H1 (cell line): Measurements from ENCODE around the gene STIM2. TPM values are rescaled to one million over a fixed set of nuclear protein-coding genes. Genes with fewer than 3 reads are reported as not detected.

ENCODE experiments used
- CTCF ChIA-PET: fragments of 300-600 bp; sonication (Branson Sonifier 250); formaldehyde crosslinking; loops from one replicate; lab custom pipeline; 2021; ENCODE audit not compliant: partially characterized antibody; lab: Charles Lee
- POLR2A ChIA-PET: fragments of 300-600 bp; sonication (Branson Sonifier 250); formaldehyde crosslinking; loops from one replicate; lab custom pipeline; 2021; ENCODE audit warnings: inconsistent platforms; ENCODE audit not compliant: partially characterized antibody; lab: Charles Lee
- DNase-seq, 2 experiments: peaks; one replicate each; pipeline versions ENCODE4 v3.0.0 to v3.0.0-alpha.2; 2010 to 2022; ENCODE audit warnings: low spot score in 2 of 2, low read depth in 1 of 2, mixed read lengths in 1 of 2
- FAIRE-seq: peaks from 2 replicates; lab custom pipeline; 2011; peaks lifted over from hg19 to GRCh38; lab: Jason Lieb, UNC
- H2AFZ ChIP-seq: 2 replicates; pipeline ENCODE4 v1.8.1; 2012; ENCODE audit warnings: low read length, inconsistent platforms
- H2AK5ac ChIP-seq: 2 replicates; pipeline ENCODE4 v1.6.1; 2013; ENCODE audit warnings: low read depth, low read length
- H2BK120ac ChIP-seq: replicated peaks from 2 replicates; pipeline ENCODE3; 2013; ENCODE audit warnings: low read depth, low read length, inconsistent platforms
- H2BK12ac ChIP-seq: 2 replicates; pipeline ENCODE4 v1.6.1; 2013; ENCODE audit warnings: low read depth, low read length
- H2BK15ac ChIP-seq: 2 replicates; pipeline ENCODE4 v1.6.1; 2013; ENCODE audit warnings: low read length
- H2BK20ac ChIP-seq: 2 replicates; pipeline ENCODE4 v1.6.1; 2013; ENCODE audit warnings: low read length
- H2BK5ac ChIP-seq: 2 replicates; pipeline ENCODE4 v1.6.1; 2013; ENCODE audit warnings: low read depth, low read length
- H3K14ac ChIP-seq: 2 replicates; pipeline ENCODE4 v1.6.1; 2013; ENCODE audit warnings: inconsistent platforms; ENCODE audit not compliant: insufficient read length
- H3K18ac ChIP-seq: 2 replicates; pipeline ENCODE4 v1.6.1; 2013; ENCODE audit warnings: low read length; ENCODE audit errors: extremely low read depth
- H3K23ac ChIP-seq: 2 replicates; pipeline ENCODE4 v1.6.1; 2013; ENCODE audit warnings: inconsistent platforms; ENCODE audit not compliant: insufficient read length
- H3K23me2 ChIP-seq: 2 replicates; pipeline ENCODE4 v1.6.1; 2013; ENCODE audit warnings: low read depth, low read length
- H3K27ac ChIP-seq: 2 replicates; pipeline ENCODE4 v1.6.1; 2011; ENCODE audit warnings: low read depth, low read length, inconsistent platforms
- H3K27me3 ChIP-seq, 4 experiments: replicated peaks in 1 of 4; 1 replicate in 1 of 4; 2 replicates in 3 of 4; pipeline versions ENCODE4 v1.6.1 to v1.8.1; 2011 to 2013; ENCODE audit warnings: low read length in 3 of 4, mild to moderate bottlenecking in 3 of 4, inconsistent platforms in 2 of 4, mixed read lengths in 2 of 4, moderate library complexity in 1 of 4; ENCODE audit not compliant: control insufficient read depth in 3 of 4, insufficient read depth in 3 of 4; ENCODE audit errors: extremely low read depth in 1 of 4
- H3K36me3 ChIP-seq, 4 experiments: 2 replicates each; pipeline versions ENCODE4 v1.6.1 to v1.8.1; 2011 to 2013; ENCODE audit warnings: mild to moderate bottlenecking in 4 of 4, low read length in 3 of 4, moderate library complexity in 2 of 4, control low read depth in 1 of 4, inconsistent platforms in 1 of 4; ENCODE audit not compliant: insufficient read depth in 4 of 4, control insufficient read depth in 2 of 4
- H3K4ac ChIP-seq: replicated peaks from 2 replicates; pipeline ENCODE3; 2013; ENCODE audit warnings: low read length, low read depth, mixed read lengths, inconsistent platforms; ENCODE audit not compliant: insufficient read length
- H3K4me1 ChIP-seq, 4 experiments: replicated peaks in 1 of 4; 1 replicate in 1 of 4; 2 replicates in 3 of 4; pipeline versions ENCODE4 v1.6.1 to v1.8.1; 2011 to 2013; ENCODE audit warnings: low read length in 3 of 4, inconsistent platforms in 2 of 4, mixed read lengths in 1 of 4; ENCODE audit not compliant: insufficient read depth in 4 of 4, control insufficient read depth in 3 of 4
- H3K4me2 ChIP-seq, 2 experiments: 2 replicates each; pipeline versions ENCODE4 v1.6.1 to v1.8.1; 2011 to 2013; ENCODE audit warnings: low read depth in 2 of 2, low read length in 2 of 2, control low read depth in 1 of 2, inconsistent platforms in 1 of 2, mild to moderate bottlenecking in 1 of 2; ENCODE audit not compliant: insufficient read depth in 1 of 2
- H3K4me3 ChIP-seq, 4 experiments: fragments of 200-600, 300-600 bp in 1 of 4; sonication (generic), shearing (Covaris generic), sonication (Bioruptor Twin) in 1 of 4; 2 replicates each; pipeline versions ENCODE4 v1.5.1 to v1.8.1; 2011 to 2016; ENCODE audit warnings: low read length in 4 of 4, low read depth in 3 of 4, control low read depth in 2 of 4, inconsistent platforms in 2 of 4, mild to moderate bottlenecking in 2 of 4, mixed read lengths in 1 of 4, moderate library complexity in 1 of 4; ENCODE audit not compliant: insufficient read depth in 2 of 4; ENCODE audit errors: extremely low read depth in 1 of 4
- H3K56ac ChIP-seq: replicated peaks from 2 replicates; pipeline ENCODE3; 2013; ENCODE audit warnings: low read depth, mild to moderate bottlenecking, mixed read lengths, low read length, inconsistent platforms; ENCODE audit not compliant: insufficient read length
- H3K79me1 ChIP-seq: 2 replicates; pipeline ENCODE4 v1.6.1; 2013; ENCODE audit warnings: low read depth, low read length, control low read depth
- H3K79me2 ChIP-seq, 2 experiments: 2 replicates each; pipeline versions ENCODE4 v1.6.1 to v1.8.1; 2012 to 2013; ENCODE audit warnings: low read length in 2 of 2, mild to moderate bottlenecking in 2 of 2, inconsistent platforms in 1 of 2; ENCODE audit not compliant: insufficient read depth in 2 of 2, control insufficient read depth in 1 of 2
- H3K9ac ChIP-seq, 4 experiments: replicated peaks in 1 of 4; 1 replicate in 1 of 4; 2 replicates in 3 of 4; pipeline versions ENCODE4 v1.6.1 to v1.8.1; 2011 to 2013; ENCODE audit warnings: low read depth in 3 of 4, low read length in 3 of 4, control low read depth in 2 of 4, mild to moderate bottlenecking in 2 of 4, moderate library complexity in 2 of 4, inconsistent platforms in 1 of 4; ENCODE audit errors: extremely low read depth in 1 of 4
- H3K9me3 ChIP-seq, 2 experiments: 2 replicates each; pipeline versions ENCODE4 v1.6.1 to v1.8.1; 2012 to 2013; ENCODE audit warnings: mild to moderate bottlenecking in 2 of 2, moderate library complexity in 2 of 2, control low read depth in 1 of 2, inconsistent platforms in 1 of 2, low read depth in 1 of 2, low read length in 1 of 2, mixed read lengths in 1 of 2; ENCODE audit not compliant: insufficient read depth in 2 of 2
- H4K20me1 ChIP-seq, 2 experiments: replicated peaks in 1 of 2; 2 replicates each; pipeline versions ENCODE3 to v1.8.1; 2011 to 2013; ENCODE audit warnings: inconsistent platforms in 2 of 2, low read length in 2 of 2, mild to moderate bottlenecking in 1 of 2; ENCODE audit not compliant: insufficient read depth in 2 of 2, control insufficient read depth in 1 of 2
- H4K5ac ChIP-seq: 2 replicates; pipeline ENCODE4 v1.6.1; 2013; ENCODE audit warnings: low read length, low read depth, mixed read lengths, inconsistent platforms; ENCODE audit not compliant: insufficient read length
- H4K8ac ChIP-seq: 2 replicates; pipeline ENCODE4 v1.8.0; 2013; ENCODE audit warnings: mild to moderate bottlenecking, moderate library complexity, low read length, inconsistent platforms; ENCODE audit not compliant: insufficient read depth; ENCODE audit errors: extremely low read depth
- H4K91ac ChIP-seq: replicated peaks from 2 replicates; pipeline ENCODE3; 2013; ENCODE audit warnings: low read length, mixed read lengths, inconsistent platforms; ENCODE audit not compliant: insufficient read length
- FOSL1 ChIP-seq: IDR thresholded peaks from 2 replicates; pipeline ENCODE4 v1.6.1; 2011; ENCODE audit warnings: mild to moderate bottlenecking, low read depth, low read length, moderate library complexity; ENCODE audit not compliant: insufficient read depth
- GTF2F1 ChIP-seq: IDR thresholded peaks from 2 replicates; pipeline ENCODE4 v1.6.1; 2012; ENCODE audit warnings: low read depth, low read length, improper control_type of control experiment, borderline replicate concordance
- SP1 ChIP-seq: IDR thresholded peaks from 2 replicates; pipeline ENCODE4 v1.6.1; 2011; ENCODE audit warnings: low read depth, low read length
- SP2 ChIP-seq: IDR thresholded peaks from 2 replicates; pipeline ENCODE4 v1.6.1; 2012; ENCODE audit warnings: mild to moderate bottlenecking, low read length, inconsistent platforms
- WGBS, 2 experiments: shearing (Covaris generic) in 1 of 2; methylation state at CpG; one replicate each; pipeline versions ENCODE4 v1.1.6 to v1.1.7; 2013 to 2015; ENCODE audit warnings: low lambda C conversion rate in 2 of 2, mixed read lengths in 2 of 2, inconsistent platforms in 1 of 2, low coverage in 1 of 2, missing lambda C conversion rate in 1 of 2; ENCODE audit not compliant: insufficient replicate concordance in 2 of 2, insufficient coverage in 1 of 2, insufficient read length in 1 of 2; ENCODE audit errors: extremely low coverage in 1 of 2, missing lambda C conversion rate in 1 of 2; 5-methylcytosine and 5-hydroxymethylcytosine counted together
- polyA plus RNA-seq, 7 experiments: library from polyadenylated mRNA; depleted of rRNA in 3 of 7; stranded (reverse) in 5 of 7; unstranded in 2 of 7; fragments of >200 nt in 5 of 7; fragments of 200-250 nt in 2 of 7; gene quantifications; 1 replicate in 5 of 7; 2 replicates in 1 of 7; 4 replicates in 1 of 7; pipeline versions ENCODE4 v1.2.1 to v1.2.3, GENCODE V29; 2011 to 2013; ENCODE audit warnings: missing spikeins in 2 of 7, mixed read lengths in 2 of 7
- total RNA-seq: library from RNA; stranded (reverse); fragmentation: NEBNext Ultra II Directional; extraction: Animal tissue kit (Norgen Biotek cat#: 25700); gene quantifications from 2 replicates; pipeline ENCODE4 v1.2.1, GENCODE V29; 2021

The STIM2 gene
- total and polyA plus RNA-seq, 2 of the 8 experiments (the other 6 are each of a cell fraction or from before 2014, with no cell fraction given), result 22.9 to 23.0 TPM

- DNase-seq, result no peak
- Histone ChIP-seq H3K4ac (no peak overlapping the region), H2AK5ac (no peak overlapping the region), H3K18ac (no peak overlapping the region), H3K14ac (no peak overlapping the region), H3K79me2 (no peaks in the 10 kb centered on the region), H4K91ac (no peak overlapping the region), H3K36me3 (peaks cover 0 to 9% (median 0%) of the 10 kb centered on the region in 4 experiments; a peak in 3 of 8 replicates), H3K4me3 (no peak overlapping the region), H3K23me2 (no peaks in the 10 kb centered on the region), H4K20me1 (no peaks in the 10 kb centered on the region), H3K9ac (no peak overlapping the region), H2BK20ac (no peak overlapping the region)
- CTCF ChIA-PET, result interaction anchor here (1.9 to 2.9 kb wide), 2 partner anchors 13 to 21 kb away, joined by 5 to 12 read pairs; no protein-coding TSS in a partner anchor
- WGBS, 2 experiments, result 93% methylated on average over 3 of the region's 3 CpGs; no CpG with 5 or more reads in 1 of the 2 experiments
- no peak for FAIRE-seq
- TF ChIP-seq FOSL1 (no peak), SP1 (no peak), SP2 (no peak), GTF2F1 (no peak)
- TF ChIP-seq, all 59 proteins: peak for 0
- no peak overlapping the region for H3K4me2 ChIP-seq
- H2BK5ac ChIP-seq, result no peak overlapping the region
- H2AFZ ChIP-seq, result no peak overlapping the region
- no peak overlapping the region for H2BK15ac ChIP-seq
- no peak overlapping the region for H4K8ac ChIP-seq
- H3K27me3 ChIP-seq, result no peaks in the 10 kb centered on the region
- no peaks in the 10 kb centered on the region for H3K9me3 ChIP-seq
- H4K5ac ChIP-seq, result no peak overlapping the region
- H3K23ac ChIP-seq, result no peak overlapping the region
- POLR2A ChIA-PET, result no interaction called here
- H3K27ac ChIP-seq, result no peak overlapping the region
- H2BK12ac ChIP-seq, result no peak overlapping the region
- H2BK120ac ChIP-seq, result no peak overlapping the region
- no peak overlapping the region for H3K56ac ChIP-seq
- H3K4me1 ChIP-seq, result no peaks in the 10 kb centered on the region
- H3K79me1 ChIP-seq, result no peaks in the 10 kb centered on the region
These were observed 162.3 kb downstream of the STIM2 start for GRCh38 chr4:27022963-27023362.
